HG02970 (cell line): ENCODE results near the gene CEP290.
"Not testable (repeated sequence)": the region's sequence is repeated elsewhere in the genome, so short reads cannot be mapped to it uniquely, and the experiment has no call there.

Experiments used
- ATAC-seq: cut with Tn5 transposase; IDR thresholded peaks from one replicate; pipeline ENCODE4 v1.9.1; 2021; ENCODE audit warnings: mild to moderate bottlenecking, moderate library complexity, moderate number of reproducible peaks; ENCODE audit not compliant: unreplicated experiment, low FRiP score

CEP290 gene

DNA sequence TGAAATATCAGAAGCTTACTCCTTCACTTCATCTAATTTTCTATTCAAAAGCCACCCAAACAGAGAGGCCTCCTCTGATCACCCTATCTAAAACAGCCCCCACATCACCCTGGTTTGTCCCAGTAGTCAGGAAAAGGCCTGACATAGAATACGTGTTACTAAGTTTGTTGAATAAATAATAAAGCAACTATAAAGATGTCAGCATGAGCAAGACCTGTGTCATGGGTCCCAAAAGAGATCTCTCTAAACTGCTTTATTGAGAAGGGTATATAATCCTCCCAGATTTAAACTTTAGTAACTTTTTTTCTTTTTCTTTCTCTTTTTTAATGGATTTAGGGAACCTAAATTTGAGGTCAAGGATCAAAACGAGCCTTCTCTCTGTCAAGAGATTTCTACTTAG lies 85.3 kb downstream of the CEP290 start:
- no peak for ATAC-seq

DNA sequence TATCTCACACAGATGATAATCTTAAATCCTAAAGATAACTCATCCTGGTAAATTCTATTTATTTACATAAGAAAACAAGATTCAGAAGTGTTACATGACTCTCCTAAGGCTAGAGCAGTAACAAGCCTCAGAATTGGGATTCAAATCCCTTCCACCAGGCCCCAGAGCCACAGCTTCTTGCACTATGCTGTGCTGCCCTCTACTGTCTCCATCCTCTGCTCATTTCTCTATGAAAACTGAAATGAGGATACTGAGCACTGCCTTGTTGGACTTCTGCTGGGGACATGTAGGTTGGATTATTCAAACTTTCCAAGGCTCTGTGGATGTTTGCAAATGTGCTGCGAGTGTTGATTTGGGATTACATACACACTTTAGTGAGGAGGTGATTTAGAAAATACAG lies 89.2 kb downstream of the CEP290 start:
- no peak for ATAC-seq

DNA sequence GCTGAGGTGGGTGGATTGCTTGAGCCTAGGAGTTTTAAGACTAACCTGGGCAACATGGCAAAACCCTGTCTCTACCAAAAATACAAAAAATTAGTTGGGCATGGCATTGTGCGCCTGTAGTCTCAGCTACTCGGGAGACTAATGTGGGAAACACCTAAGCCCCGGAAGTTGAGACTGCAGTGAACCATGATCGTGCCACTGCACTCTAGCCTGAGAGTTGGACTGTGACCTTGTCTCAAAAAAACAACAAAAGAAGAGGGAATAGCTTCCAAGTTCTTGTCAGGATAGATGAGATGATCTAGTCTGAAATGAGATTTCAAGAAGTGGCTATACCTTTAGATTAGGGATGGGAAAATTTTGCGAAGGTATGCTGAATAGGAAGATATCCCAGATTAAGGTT lies 97.9 kb downstream of the CEP290 start:
- ATAC-seq, result no peak

DNA sequence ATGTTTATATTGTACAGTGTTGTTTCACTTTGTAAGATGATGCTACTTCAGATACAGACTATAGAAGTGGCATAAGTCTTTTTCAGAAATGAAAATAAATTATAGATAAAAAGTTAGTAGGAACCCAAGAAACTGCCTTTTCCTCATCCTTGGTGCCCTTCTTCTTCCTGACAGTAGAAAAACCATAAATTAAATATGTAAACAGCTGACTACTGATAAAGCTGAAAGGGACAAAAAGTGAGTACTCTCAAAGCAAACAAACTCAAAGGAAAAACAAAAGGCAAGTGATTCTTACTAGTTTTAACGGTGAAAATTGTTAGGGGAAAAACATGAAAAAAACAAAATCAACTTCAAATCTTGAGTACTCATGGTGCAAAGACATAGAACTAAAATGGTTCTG lies 104.1 kb downstream of the CEP290 start:
- no peak for ATAC-seq

DNA sequence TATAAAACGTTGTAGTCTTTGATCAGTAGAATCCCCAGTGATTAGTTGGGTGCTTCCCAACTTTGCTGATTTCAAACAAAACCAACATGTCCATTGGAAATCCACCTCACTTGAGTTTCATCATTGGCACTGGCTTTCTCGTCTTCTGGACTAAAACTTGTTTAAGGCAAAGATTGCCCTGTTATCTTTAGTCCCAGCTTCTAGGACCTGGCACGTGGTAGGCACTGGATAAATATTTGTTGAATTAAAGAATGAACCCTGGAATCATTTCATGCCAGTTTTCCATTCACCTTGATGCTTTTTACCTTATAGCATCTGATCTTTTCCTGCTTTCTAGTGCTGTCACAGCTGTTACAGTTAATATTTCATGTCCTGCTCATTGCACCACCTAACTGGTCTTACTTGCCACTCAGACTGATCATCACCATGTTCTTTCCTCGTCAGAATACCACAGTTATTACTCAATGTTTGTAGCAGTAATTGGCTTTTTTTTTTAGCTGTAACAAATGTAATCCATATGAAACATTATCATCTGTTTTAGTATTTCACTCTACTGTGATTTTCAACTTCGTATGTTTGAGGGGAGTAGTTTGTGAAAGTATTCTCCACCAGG lies 105.4 kb downstream of the CEP290 start:
- ATAC-seq, result no peak

DNA sequence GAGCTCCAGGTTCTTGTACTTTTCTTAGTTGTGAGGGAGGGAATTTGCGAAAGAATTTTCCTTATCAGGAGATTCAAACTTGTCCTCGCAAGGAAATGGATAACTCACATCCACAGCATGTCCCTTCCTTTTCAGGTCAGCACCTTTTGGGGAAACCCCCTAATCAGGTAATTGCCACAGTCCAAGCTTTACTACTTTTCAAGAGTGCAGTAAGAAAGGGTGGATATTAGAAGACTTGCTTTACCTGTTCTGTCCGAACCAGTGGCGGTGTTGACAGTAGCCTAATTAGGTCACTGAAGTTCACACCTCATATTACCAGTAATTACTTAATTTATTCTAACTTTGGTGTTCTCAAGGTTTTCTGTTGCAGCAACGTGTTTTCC lies 106.0 kb downstream of the CEP290 start:
- peak; percentile 11 for ATAC-seq

DNA sequence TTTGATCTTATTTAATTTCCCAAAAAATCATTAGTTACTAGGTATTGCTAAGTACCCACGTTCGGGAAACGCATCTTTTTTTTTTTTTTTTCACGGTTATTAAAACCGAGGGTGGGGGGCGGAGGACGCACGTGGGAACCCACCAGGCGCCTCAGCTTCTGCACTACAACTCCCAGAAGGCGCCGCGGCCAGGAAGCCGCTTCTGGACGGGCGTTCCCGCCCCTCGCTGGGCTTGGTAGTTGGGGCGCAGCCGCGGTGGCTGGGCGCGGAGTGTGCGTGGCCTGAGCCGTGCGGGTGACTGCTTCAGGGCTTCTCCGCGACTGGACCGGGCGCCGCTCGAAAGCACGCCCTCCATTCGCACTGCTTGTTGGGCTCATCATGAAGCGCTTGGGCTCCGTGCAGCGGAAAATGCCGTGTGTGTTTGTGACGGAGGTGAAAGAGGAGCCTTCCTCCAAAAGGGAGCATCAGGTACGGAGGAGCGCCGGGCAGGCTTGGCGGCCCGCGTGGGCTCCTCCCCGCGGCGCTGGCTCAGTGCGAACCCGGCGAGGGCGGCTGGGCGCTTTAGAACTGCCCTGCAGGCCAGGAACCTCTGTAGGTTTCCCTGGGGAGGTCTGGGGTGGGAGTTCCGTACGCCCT lies 106.5 kb downstream of the CEP290 start:
- peak; percentile 100 for ATAC-seq

DNA sequence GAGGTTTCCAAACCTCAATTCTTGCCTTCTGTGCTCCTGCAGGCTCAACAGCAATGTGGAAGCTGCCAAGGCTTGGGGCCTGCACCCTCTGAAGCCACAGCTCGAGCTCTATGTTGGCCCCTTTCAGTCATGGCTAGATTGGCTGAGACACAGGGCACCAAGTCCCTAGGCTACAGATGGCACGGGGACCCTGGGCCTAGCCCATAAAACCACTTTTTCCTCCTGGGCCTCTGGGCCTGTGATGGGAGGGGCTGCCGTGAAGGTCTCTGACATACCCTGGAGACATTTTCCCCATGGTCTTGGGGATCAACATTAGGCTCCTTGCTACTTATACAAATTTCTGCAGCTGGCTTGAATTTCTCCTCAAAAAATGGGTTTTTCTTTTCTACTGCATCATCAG lies 110.7 kb downstream of the CEP290 start:
- not testable (repeated sequence) for ATAC-seq

DNA sequence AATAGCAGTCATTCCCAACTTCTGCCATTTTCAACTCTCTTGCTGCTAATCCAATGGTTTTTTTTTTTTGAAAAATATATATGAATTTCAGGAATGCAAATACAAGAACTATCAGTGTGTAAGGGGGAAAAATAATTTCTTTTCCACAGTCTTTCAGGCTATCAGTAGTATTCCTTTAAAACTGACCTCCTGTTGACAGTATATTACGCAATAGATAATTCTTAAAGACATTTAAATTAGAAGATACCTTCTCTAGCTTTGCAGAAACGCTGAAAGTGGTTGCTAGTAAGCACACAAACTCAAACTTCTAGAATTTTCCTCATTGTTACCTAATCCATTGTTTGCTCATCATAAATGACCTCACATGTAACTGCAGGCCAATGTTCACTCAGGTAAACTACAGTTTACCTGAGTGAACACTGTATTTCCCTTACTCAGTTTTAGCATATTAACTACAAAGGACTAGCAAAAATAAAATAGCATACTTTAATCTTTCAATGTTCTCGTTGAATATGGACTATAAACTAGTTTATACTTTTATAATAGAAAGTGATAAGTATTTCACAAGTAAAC lies 112.7 kb downstream of the CEP290 start, which contains the start of gene C12orf50:
Gene C12orf50 (minus strand): TSS at position 309 of the 573 bp plus-strand sequence. CDS start 2,439 bp downstream, outside the sequence.
- no peak for ATAC-seq

DNA sequence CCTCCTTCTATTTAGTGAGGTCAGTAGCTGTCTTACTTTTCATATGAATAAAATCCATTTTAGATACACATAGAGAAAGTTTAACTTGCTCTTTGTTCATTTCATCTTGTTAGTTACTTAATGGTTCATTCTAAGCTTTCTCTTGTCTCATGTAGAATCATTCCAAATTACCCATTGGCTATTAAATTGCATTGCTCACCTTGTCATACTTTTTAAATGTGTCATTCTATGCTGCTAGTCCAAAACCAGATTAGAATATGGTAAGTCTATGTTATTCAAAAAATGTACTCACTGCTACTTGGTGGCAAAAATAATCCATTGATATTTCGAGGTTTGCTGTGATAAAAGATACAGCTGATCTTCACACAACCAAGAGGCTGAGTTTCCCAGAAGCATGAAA lies 115.7 kb downstream of the CEP290 start:
- ATAC-seq, result no peak

DNA sequence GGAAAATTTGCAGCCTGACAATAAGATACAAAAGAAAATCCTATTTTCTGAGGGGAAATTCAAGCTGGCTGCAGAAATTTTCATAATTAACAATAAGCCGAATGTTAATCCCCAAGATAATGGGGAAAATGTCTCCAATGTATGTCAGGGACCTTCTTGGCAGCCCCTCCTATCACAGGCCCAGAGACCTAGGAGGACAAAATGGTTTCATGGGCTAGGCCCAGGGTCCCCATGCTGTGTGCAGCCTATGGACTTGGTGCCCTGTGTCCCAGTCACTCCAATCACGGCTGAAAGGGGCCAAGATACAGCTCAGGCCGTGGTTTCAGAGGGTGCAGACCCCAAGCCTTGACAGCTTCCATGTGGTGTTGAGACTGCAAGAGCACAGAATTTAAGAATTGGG lies 123.9 kb downstream of the CEP290 start:
- no peak for ATAC-seq

DNA sequence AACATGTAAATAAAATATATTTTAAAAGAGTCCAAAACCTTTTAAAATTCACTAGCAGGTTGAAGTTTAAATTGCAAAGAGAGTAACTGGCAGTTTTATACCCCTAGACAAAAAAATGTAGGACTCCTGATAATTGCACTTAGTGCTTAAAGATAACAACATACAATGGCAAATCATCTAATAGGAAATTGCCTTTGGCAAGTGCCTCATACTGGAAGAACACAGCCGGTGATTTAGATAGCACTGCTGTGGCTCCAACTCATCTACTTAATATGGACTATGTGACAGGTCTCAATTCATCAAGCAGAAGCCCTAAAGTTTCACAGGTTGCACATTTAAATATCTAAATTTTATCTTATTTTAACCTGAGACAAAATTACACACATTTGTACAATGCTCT lies 126.1 kb downstream of the CEP290 start:
- no peak for ATAC-seq

DNA sequence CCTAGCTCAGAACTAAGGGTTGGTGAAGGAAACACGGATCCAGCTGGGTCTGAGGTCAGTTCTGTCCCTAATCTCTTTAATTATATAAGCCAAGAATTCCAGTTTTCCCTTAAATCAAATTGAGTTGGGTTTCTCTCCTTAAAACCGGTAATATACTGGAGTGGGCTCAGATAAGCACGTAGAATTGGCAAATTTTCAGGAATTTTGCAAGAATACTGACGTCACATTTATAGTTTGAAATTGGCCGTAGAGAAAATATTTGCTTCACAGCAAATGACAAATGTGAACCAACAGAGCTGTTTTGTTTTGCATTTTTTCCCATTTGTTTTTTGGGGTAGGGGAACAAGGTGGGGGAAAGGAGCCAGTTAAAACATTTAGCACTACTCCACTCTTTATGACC lies 130.1 kb downstream of the CEP290 start:
- ATAC-seq, result no peak

DNA sequence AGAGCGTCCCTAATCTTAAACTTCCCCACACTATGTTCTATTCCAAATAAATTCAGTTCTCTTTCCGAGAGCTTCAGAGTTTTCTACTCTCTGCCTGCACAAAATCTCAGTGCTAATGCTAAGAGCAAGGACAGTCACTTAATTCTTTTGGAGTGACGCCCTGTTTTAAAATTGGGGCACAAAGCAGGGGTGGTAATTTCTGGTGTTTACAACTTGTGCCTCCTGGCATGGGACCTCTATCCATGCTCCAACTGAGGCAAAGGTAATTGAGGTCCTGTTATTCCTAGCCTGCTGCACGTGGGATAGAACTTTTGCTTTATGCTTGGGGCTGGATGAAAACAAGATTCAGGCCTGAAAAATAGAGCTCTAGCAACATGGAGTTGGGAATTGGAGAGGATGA lies 135.5 kb downstream of the CEP290 start:
- no peak for ATAC-seq

DNA sequence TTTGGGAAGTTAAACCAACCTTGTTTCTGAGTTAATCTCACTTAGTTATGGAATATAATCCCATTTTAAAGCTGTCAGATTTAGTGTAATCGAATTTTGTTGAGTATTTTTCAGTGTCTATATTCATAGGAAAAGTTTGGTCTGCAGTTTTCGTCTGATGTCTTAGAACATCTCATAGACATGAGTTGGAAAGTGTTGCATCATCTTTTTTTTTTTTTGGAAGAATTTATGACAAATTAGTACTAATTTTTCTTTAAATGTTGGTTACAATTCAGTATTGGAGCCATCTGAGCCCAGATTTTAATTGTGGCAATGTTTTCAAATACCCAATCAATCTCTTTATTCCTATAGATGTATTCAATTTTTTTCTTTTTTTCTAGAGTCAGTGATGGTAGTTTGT lies 140.6 kb downstream of the CEP290 start:
- no peak for ATAC-seq
